ENCODE results near the gene ZNF225. TPM values are rescaled to one million over a fixed set of nuclear protein-coding genes. Genes with fewer than 3 reads are reported as not detected.

Gene ZNF225
- total and polyA plus RNA-seq, 9 of the 15 experiments (the other 6 are each of a cell fraction or from before 2014, with no cell fraction given), result 1.4 to 4.2 (median 2.2) TPM

DNA sequence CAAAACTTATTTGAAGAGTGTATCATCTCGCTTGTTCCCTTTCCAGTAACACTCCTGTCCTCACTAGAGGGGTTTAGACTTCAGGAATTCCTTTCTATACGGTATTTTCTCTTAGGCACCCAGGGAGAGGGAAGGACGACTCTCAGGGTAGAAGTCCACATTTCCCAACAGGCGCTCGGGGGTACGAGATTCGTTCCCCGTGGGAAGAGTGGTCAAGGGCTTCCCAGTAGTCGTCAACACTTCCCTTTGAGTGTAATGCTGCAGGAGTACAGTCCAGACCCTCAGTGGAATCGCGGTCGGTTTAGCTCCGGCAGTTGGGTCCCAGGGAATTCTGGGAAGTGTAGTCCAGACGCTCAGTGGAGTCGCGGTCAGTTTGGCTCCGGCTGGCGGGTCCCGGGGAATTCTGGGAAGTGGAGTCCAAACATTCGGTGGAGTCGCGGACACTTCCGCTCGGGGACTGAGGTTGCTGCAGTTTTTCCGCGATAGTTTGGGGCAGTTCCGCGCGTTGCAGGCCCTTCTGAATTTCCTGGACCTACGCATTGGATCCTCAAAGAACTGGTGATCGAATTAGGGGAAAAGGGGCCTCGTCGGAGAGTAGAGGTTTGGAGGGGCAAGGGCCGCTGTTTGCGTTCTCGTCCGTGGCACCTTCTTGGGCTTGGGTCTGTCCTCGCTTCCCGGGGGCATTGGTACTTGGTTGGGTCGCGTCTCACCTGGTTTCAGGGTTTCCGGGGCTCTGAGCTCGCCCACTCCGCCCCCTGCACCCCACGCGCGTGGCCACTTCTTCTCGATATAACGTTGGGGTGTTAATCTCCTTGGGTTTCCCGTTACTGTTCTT lies 19.1 kb upstream of the ZNF225 start, which contains the start of gene ZNF224 (continued):
- TF ChIP-seq ZNF124 (CRISPR knock-in tag; IDR thresholded peaks at IDR 0.05) (no peak), SIX5 (IDR thresholded peaks at IDR 0.05; ENCODE audit: borderline replicate concordance in 1 of 2, insufficient read depth in 1 of 2, low read depth in 1 of 2, low read length in 2 of 2) (peak; percentile 96), HOXB6 (CRISPR knock-in tag; IDR thresholded peaks at IDR 0.05; ENCODE audit: borderline replicate concordance) (no peak), ZNF263 (CRISPR knock-in tag; IDR thresholded peaks at IDR 0.05; ENCODE audit: borderline replicate concordance) (no peak), XRCC4 (IDR thresholded peaks at IDR 0.05; ENCODE audit: extremely low read depth, insufficient read depth, insufficient read length) (no peak), SUPT5H (IDR thresholded peaks at IDR 0.05) (peak; percentile 67), ADNP (tag; IDR thresholded peaks at IDR 0.05) (no peak), ZNF507 (tag; conservative IDR thresholded peaks at IDR 0.05) (no peak), BDP1 (IDR thresholded peaks at IDR 0.05; ENCODE audit: insufficient read depth, insufficient read length) (no peak), XRCC3 (IDR thresholded peaks at IDR 0.05) (no peak), GATAD2A (IDR thresholded peaks at IDR 0.05) (no peak), KDM2B (CRISPR knock-in tag; IDR thresholded peaks at IDR 0.05) (no peak), HDAC8 (tag; IDR thresholded peaks at IDR 0.05) (no peak), NR2C2 (CRISPR knock-in tag; IDR thresholded peaks at IDR 0.05) (peak; percentile 70), NR2C2 (tag; IDR thresholded peaks at IDR 0.05) (peak; percentile 93), BMI1 (IDR thresholded peaks at IDR 0.05; ENCODE audit: low read length) (no peak), ZNF347 (CRISPR knock-in tag; IDR thresholded peaks at IDR 0.05; ENCODE audit: low read depth) (no peak)
- TF ChIP-seq, protein P1, sequence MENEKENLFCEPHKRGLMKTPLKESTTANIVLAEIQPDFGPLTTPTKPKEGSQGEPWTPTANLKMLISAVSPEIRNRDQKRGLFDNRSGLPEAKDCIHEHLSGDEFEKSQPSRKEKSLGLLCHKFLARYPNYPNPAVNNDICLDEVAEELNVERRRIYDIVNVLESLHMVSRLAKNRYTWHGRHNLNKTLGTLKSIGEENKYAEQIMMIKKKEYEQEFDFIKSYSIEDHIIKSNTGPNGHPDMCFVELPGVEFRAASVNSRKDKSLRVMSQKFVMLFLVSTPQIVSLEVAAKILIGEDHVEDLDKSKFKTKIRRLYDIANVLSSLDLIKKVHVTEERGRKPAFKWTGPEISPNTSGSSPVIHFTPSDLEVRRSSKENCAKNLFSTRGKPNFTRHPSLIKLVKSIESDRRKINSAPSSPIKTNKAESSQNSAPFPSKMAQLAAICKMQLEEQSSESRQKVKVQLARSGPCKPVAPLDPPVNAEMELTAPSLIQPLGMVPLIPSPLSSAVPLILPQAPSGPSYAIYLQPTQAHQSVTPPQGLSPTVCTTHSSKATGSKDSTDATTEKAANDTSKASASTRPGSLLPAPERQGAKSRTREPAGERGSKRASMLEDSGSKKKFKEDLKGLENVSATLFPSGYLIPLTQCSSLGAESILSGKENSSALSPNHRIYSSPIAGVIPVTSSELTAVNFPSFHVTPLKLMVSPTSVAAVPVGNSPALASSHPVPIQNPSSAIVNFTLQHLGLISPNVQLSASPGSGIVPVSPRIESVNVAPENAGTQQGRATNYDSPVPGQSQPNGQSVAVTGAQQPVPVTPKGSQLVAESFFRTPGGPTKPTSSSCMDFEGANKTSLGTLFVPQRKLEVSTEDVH (IDR thresholded peaks at IDR 0.05; ENCODE audit: low read depth, partially characterized antibody), result no peak
- TF ChIP-seq, protein P2, sequence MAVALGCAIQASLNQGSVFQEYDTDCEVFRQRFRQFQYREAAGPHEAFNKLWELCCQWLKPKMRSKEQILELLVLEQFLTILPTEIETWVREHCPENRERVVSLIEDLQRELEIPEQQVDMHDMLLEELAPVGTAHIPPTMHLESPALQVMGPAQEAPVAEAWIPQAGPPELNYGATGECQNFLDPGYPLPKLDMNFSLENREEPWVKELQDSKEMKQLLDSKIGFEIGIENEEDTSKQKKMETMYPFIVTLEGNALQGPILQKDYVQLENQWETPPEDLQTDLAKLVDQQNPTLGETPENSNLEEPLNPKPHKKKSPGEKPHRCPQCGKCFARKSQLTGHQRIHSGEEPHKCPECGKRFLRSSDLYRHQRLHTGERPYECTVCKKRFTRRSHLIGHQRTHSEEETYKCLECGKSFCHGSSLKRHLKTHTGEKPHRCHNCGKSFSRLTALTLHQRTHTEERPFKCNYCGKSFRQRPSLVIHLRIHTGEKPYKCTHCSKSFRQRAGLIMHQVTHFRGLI (CRISPR knock-in tag; IDR thresholded peaks at IDR 0.05), result no peak
- TF ChIP-seq, protein P3, sequence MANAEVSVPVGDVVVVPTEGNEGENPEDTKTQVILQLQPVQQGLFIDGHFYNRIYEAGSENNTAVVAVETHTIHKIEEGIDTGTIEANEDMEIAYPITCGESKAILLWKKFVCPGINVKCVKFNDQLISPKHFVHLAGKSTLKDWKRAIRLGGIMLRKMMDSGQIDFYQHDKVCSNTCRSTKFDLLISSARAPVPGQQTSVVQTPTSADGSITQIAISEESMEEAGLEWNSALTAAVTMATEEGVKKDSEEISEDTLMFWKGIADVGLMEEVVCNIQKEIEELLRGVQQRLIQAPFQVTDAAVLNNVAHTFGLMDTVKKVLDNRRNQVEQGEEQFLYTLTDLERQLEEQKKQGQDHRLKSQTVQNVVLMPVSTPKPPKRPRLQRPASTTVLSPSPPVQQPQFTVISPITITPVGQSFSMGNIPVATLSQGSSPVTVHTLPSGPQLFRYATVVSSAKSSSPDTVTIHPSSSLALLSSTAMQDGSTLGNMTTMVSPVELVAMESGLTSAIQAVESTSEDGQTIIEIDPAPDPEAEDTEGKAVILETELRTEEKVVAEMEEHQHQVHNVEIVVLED (CRISPR knock-in tag; IDR thresholded peaks at IDR 0.05), result peak; percentile 17; the same call in 1 of the 2 replicates
- TF ChIP-seq, protein P4, sequence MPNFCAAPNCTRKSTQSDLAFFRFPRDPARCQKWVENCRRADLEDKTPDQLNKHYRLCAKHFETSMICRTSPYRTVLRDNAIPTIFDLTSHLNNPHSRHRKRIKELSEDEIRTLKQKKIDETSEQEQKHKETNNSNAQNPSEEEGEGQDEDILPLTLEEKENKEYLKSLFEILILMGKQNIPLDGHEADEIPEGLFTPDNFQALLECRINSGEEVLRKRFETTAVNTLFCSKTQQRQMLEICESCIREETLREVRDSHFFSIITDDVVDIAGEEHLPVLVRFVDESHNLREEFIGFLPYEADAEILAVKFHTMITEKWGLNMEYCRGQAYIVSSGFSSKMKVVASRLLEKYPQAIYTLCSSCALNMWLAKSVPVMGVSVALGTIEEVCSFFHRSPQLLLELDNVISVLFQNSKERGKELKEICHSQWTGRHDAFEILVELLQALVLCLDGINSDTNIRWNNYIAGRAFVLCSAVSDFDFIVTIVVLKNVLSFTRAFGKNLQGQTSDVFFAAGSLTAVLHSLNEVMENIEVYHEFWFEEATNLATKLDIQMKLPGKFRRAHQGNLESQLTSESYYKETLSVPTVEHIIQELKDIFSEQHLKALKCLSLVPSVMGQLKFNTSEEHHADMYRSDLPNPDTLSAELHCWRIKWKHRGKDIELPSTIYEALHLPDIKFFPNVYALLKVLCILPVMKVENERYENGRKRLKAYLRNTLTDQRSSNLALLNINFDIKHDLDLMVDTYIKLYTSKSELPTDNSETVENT (CRISPR knock-in tag; IDR thresholded peaks at IDR 0.05), result no peak

Data from K562 (cell line).